HG03196 (cell line): Measurements from ENCODE around the gene TMEM114.

Experiments
- ATAC-seq: cut with Tn5 transposase; IDR thresholded peaks from one replicate; pipeline ENCODE4 v1.9.1; 2021; ENCODE audit not compliant: unreplicated experiment

The TMEM114 gene

DNA sequence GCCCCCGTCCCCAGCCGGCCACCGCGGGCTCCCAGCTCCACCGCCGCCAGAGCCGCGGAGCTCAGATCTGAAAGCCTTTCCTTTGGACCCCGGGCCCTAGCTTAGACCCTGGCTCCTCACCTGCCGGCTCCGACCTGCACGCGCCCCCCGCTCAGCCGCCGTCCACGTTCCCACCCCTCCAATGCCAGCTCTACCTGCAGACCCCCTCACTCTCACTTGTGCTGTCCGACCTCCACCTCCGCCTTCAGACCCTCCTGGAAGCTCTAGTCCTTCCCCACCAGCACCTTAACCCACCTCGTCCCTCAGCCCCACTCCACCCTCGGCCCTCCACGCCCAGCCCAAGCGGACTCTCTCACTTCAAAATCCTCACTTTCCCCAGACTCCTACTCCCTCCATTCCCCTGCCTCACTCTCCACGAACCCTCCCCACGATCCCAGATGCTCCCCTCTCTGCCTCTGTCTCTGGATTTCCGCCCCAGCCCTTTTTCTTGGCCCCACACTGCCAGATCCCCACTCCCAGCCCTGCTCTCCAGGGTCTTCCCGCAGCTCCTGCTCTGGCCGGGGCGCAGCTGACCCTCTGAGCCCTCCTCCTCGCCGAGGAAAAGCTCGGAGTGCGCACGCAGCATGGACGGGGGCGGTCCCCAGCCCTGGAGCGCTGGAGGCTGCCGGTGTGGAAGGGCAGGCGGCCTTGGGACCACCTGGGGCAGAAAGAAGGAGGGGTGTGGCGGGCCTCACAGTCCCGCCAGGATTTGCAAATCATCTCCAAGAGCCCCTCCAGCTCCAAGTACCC lies at the start of gene TMEM114:
TMEM114 (minus strand) TSS at position 612 of the 789 bp plus-strand sequence. CDS start 673 bp downstream, outside the sequence.
- no peak for ATAC-seq

DNA sequence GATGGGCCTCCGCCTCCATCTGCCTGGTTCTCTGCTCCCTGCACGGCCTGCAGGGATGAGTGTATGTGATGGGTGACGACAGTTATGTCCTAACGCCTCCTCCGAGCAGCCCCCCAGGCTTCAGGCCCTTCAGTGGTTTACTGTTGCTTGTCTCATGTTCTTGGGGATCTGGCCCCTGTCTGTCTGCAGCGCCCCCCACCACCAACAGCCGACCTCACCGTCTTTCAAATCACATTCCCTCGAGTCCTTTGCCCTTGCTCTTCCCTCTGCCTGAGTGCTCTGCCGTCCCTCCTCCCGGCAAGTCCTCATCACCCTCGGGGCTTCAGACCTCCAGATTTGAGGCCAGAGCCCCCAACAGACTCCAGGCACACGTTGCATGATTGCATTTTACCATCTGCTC lies 49.4 kb upstream of the TMEM114 start:
- no peak for ATAC-seq

DNA sequence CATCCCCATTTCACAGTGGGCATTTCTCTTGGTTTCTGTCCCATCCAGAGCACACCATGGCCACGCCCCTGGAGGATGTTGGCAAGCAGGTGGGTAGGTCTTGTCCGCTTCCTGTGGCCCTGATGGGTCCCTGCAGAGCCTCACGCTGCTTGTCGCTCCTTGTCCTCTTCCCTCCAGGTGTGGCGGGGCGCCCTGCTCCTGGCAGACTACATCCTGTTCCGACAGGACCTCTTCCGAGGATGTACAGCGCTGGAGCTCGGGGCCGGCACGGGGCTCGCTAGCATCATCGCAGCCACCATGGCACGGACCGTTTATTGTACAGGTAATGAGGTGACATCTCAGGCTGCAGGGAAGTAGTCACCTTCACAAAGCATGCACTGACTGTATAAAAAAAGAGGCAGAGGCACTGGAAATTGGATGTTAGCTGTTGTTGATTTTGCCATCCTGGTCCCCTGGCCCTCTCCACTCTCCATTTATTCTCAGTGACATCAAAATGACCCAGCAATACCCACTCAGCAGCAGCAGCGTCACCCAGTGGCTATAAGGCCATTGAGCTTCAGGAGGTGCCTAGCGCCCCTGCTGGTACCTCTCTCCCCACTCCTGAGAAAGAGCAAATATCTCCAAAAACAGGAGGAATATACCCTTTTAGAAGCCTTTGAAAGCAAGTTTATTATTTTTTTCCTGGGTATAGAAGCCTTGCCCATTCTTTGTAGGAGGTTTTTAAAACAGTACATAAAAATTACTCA lies 44.9 kb upstream of the TMEM114 start:
- no peak for ATAC-seq

DNA sequence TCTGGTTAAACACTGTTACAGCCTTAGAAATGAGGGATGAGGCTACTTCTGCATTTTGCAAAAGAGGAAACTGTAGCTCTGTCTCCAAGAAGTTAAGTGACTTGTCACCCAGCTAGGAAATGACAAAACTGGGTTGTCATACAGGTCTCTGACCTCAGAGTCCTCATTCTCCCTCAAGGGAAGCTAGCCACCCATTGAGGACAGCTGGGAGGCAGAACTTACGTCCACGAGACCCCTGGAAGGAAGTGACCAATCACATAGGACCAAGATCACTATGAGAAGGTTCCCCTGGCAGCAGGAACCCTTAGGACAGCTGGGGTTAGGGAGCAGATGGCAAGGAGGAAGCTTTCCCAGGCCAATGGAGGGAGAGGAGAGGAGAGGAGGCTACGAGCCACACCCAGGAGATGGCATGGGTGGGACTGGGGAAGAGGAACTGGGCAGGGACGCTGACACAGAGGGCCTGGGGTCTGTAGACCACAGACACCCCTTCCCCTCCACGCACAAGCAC lies 42.4 kb upstream of the TMEM114 start:
- ATAC-seq: no peak

DNA sequence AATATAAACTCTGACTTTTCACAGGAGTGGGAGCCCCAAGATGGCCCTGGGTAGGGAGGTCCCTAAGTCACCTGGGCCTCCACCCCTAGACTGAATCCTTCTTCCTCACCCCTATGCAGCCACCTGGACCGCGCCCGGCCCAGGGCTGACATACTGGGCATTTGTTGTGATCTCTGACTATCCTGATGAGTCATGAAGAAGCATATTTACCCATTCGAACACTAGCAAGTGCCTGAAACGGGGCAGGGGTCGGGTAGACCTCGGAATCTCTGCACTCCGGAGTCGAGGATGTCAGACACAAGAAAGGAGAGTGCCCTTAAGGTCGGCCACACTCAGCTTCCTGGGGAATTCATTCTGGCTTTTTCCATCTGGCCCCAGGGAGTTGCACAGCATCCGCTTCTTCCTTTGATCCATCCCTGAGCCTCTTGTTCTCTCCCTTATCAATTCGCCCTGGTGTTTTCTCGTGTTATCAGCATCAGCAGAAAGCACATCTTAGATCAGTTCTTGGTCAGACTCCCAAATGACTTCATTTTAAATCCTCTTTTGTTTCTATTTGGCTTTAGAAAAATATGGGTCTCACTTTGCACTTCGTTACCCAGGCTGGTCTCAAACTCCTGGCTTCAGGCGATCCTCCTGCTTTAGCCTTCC lies 41.6 kb upstream of the TMEM114 start:
- ATAC-seq: no peak

DNA sequence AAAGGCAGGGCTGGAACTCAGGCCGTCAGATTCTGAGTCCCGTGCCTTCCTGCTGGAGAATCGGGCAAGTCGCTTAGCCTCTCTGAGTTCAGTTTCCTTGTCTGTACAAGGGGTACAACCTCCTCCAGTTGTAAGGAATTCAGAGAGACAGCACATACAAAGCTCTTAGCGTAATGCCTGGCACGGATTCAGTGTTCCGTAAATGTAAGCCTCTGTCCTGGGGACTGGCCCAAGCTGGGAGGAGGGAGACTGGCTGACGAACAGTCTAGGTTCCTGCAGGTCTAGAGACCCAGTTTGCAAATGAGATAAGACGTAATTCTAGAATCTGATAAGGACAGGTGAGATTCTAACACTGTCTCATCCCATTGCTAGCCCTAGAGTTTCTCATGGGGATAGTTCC lies 41.1 kb upstream of the TMEM114 start:
- no peak for ATAC-seq

DNA sequence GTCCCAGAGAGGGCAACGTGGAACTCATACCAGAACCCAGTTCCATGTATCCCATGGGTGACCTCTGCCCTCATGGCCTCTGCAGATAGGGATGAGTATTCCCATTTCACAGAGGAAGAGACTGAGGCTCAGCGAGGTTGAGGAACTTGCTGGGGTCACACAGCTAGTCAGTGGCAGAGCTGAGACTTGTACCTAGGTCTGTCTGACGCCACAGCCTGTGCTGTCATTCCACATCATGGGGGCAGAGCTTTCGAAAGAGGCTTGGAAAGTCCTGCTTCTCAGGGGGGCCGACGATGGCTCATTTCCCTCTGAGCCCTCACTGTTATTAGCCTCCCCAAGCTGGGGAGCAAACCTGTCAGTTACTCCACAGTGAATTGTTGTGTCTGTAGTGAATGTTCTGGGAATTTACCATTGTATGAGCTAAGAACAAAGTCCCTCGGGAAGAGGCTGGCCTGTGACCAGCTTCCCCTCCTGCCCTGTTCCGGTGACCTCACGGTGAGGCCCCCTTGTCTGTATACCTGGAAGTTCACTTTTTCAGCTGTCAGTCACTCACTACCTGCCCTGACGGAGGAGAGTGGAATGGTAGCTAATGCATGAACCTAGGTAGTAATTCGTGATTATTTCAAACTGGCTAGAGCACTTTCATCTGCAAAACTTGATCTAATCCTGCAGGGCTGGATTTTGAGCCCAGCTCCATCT lies 40.1 kb upstream of the TMEM114 start:
- ATAC-seq: no peak

DNA sequence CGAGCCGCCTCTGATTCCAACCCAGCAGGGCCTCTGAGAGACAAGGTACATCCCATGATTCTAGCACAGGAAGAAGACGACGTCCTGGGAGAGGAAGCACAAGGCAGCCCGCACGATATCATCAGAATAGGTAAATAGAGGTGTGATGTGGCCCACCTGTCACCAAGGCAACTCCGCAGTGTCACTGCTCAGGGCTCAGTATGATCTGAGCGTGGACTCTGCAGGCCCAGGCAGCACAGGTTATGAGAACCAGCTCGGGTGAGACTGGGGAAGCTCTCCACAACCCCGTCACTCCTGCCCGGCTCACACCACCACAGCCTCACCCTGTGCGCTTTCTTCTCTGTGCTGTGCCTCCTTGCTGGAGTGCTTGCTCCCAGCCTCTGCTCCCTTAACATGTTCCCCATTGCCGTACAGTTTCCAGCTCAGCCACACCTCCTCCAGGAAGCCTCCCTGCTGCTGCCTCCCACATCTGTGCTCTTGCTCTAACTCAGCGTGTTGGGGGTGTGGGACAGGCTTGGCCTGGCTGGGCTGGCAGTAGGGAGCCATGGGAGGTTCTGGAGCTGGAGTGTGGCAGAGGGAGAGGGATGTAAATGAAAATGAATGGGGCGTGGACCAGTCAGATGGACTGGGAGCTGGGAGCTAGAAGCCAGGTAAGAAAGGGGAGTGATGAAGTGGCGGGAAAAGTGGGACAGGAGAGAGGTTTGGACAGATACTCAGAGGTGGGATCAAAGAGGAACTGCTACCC lies 38.8 kb upstream of the TMEM114 start:
- no peak for ATAC-seq

DNA sequence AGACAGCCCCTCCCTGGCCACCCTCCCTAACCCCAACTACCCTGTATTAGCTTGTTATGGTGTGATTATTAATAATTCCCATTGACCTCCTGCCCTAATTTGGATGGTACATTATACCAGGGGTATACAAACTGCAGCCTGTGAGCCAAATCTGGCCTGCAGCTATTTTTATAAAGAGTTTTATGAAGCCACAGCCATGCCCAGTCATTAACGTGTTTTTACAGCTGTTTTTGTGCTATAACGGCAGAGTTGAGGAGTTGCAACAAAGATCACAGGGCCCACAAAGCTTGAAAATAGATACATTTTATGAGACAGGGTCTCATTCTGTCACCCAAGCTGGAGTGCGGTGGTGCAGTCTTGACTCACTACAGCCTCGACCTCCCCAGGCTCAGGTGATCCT lies 37.1 kb upstream of the TMEM114 start:
- ATAC-seq: no peak

DNA sequence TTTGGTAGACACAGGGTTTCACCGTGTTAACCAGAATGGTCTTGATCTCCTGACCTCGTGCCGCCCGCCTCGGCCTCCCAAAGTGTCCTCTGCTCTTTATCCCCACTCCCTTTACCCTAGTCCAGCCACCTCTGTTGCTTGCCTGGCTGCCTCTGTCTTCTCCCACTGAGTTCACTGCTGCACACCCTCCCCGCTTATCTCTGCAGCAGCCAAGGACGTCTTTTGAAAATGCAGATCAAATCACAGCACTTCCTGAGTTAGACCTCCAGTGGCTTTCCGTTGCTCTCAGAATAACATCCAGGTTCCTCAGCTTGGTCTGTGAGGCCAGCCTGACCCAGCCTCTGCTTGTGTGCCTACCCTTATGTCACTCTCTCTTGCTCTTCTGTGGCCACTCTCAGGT lies 36.6 kb upstream of the TMEM114 start:
- ATAC-seq: no peak

DNA sequence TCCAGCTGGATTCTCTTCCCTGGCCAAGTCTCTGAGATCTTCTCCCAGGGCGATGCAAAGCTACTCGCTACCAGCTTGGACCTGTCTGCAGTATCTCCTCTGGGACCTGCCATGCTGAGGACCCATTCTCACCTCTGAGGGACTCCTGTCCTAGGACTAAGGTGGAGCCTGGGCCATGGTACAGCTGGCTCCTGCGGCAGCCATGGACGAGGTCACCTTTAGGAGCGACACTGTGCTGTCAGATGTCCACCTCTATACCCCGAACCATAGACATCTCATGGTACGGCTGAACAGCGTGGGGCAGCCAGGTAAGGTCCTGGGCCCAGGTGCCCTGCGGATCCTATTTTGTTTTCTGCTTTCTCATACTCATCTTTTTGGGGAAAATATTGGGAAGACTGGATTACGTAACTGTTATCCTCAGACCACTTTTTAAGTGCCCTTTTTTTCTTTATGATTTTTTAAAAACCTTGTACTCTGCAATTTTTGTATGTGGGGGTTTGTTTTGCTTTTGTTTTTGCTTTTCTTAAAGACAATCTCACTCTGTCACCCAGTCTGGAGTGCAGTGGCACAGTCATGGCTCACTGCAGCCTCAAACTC lies 35.3 kb upstream of the TMEM114 start:
- no peak for ATAC-seq

DNA sequence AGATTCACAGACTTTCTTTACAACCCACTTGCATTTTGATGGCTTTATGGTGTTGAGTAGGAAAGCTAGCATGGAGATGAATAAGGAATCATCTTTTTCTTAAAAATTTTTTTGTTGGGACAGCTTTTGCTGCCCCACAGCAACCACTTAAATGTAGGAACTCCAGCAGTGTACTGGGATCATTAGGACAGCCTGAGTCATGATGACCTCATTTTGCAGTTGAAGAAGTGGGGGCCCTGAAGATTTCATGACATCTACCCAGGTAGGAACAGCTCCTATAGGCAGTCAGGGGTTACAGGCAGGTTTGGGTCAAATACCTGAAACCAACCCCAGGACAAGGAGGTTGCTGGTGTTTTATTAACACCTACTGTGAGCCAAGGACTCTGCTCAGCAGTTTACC lies 33.3 kb upstream of the TMEM114 start:
- ATAC-seq: no peak

DNA sequence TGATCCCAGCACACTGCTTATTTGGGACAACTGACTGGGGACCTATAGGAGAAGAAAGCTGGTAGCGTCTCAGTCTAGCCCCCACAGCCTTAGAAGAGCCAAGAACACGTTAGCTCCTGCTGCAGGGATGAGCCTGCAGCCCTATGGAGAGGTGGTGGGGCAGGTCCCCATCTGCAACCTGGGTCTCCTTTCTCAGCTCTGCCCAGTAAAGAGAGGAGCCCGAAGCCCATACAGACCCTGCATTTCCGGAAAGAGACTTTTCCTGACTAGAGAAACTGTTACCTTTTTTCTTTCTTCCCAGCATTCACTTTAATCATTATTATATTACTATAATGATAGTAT lies 32.0 kb upstream of the TMEM114 start:
- ATAC-seq: peak; percentile 16

DNA sequence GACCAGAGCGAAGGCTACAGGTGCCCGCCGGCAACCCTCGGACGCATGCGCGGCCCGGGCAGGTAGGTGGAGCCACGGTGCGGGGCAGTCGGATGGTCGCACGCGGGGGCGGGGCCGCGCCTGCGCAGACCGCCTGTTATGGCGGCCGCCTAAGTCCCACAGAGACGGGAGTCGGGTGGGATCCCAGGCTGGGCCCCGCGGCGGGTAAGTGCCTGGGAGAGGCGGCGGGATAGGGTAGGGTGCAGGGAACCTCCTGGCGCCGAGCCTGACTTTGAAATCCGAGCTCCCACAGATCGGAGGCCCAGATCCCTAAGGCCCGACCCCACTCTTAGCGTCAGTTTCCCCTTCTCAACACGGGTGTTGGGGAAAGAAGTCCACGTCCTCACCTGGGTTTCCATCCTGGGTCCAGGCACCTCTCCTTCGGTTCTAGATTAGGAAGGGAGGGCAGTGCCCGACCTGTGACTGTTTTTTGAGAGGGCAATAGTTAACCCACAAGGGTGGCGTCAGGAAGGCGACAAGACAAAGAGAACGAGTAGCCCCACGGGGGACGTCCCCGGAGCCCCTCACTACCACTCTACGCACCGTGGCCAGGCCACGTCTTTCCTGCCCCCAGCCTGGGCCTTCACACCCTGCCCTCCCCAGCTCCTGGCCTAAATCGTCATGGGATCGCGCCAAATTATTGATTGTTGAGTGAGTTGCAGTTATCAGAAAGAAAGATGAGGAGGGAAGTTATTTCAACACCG lies 31.4 kb upstream of the TMEM114 start, which contains the start of gene METTL22:
METTL22 (plus strand) TSS at position 127 of the 743 bp plus-strand sequence. CDS start 3,968 bp downstream, outside the sequence.
- peak; percentile 90 for ATAC-seq

DNA sequence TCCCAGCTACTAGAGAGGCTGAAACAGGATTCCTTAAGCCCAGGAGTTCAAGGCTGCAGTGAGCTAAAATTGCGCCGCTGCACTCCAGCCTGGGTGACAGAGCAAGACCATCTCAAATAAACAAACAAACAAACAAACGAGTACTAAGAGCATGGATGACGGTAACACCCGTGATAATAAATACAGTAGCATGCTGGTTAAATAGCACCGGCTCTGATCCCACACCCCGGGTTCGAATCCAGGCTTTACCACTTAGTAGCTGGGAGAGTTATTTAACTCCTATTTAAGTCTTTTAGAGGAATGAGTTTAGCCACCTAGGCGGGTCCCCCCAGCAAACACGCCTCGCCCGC lies 30.9 kb upstream of the TMEM114 start:
- no peak for ATAC-seq

DNA sequence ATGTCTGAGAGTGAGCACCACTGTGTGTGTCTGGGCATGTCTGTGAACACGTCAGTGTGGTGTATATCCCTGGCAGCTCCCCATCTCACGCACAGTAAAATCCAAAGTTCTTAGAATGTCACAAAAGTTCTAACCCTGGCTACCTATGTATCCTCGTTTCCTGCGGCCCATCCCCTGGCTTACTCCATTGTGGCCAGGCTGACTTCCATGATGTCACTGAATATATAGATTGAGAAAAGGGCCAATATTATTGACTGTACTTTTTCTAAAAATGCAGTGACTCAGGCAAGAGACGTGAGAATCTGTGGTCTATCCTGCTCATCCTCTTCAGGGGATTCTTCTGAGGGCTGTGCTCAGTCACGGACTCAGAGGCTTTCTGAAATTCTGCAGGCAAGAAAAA lies 30.2 kb upstream of the TMEM114 start:
- ATAC-seq: no peak

DNA sequence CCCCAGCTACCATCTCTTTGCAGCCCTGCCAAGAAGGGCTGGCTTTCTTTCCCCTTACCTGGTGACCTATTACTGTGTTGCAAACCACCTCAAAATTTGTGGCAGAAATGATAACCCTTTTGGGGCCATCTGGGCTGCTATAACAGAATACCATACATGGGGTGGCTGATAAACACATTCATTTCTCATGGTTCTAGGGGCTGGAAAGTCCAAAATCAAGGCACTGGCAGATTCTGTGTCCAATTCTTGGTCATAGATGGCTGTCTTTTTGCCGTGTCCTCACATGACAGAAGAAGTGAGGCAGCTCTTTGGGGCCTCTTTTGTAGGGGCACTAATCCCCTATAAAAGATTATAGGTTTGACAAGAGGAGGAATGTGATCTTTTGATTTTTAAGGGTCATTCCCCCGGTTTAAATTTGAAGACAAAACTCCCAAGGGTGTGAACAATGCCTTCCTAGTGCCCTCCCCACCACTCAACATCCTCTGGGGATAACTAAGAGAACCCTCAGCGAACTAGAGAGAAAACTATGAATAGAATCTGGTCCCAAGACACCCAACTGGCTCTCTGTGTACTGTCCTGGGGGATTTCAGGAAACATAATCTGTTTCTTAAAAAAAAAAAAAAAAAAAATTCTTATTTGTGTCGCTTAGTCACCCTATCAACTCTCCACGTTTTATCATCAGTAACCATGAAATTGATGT lies 29.5 kb upstream of the TMEM114 start:
- ATAC-seq: no peak

DNA sequence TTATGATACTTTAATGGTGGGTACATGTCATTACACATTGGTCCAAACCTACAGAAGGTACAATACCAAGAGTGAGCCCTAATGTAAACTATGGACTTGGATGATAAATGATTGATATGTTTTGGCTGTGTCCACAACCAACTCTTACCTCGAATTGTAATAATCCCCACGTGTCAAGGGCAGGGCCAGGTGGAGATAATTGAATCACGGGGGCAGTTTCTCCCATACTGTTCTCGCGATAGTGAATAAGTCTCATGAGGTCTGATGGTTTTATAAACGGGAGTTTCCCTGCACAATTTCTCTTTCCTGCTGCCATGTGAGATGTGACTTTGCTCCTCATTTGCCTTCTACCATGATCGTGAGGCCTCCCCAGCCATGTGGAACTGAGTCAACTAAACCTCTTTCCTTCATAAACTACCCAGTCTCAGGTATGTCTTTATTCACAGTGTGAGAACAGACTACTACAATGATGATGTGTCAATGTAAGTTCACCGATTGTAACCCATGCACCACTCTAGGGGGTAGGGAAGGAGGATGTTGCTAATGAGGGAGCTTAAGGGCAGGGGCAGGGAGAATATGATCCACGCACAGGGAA lies 24.2 kb upstream of the TMEM114 start:
- no peak for ATAC-seq
